Suprapubic skin (tissue), 3 donors: Measurements from ENCODE around the gene MATR3.

ENCODE experiments used
- EP300 ChIP-seq: sonication (generic); formaldehyde crosslinking; IDR thresholded peaks from one replicate; pipeline ENCODE4 v1.6.1; 2017; ENCODE audit warnings: antibody characterized with exemption
- TF ChIP-seq, protein P1 (sequence below), 2 donors: fragments of 200-600 bp in 1 of 2; fragments of 450-650 bp in 1 of 2; sonication (generic) in 1 of 2; IDR thresholded peaks; one replicate each; pipeline ENCODE4 v1.5.1; 2016 to 2019; ENCODE audit warnings: antibody characterized with exemption in 2 of 2, mild to moderate bottlenecking in 1 of 2, moderate library complexity in 1 of 2

DNA sequence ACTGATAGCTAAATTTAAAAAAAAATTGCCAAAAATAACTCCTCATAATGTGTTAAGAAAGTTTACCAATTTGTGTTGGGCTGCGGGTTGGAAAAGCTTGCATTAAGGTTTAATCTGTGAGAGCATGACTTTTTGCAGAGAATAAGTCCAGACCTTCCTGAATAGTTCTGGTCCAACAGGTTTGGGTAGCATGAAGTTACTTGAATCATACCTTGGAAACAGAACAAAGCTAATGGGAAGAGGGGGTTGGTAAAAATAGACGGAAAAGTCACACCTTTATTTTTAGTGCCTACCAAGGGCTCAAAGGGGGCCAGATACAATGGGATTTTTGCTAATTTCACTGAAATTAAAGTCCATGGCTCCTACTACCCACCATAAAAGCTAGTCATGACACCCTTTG, 17.1 kb upstream of the MATR3 start:
- TF ChIP-seq EP300: no peak
- TF ChIP-seq, protein P1, sequence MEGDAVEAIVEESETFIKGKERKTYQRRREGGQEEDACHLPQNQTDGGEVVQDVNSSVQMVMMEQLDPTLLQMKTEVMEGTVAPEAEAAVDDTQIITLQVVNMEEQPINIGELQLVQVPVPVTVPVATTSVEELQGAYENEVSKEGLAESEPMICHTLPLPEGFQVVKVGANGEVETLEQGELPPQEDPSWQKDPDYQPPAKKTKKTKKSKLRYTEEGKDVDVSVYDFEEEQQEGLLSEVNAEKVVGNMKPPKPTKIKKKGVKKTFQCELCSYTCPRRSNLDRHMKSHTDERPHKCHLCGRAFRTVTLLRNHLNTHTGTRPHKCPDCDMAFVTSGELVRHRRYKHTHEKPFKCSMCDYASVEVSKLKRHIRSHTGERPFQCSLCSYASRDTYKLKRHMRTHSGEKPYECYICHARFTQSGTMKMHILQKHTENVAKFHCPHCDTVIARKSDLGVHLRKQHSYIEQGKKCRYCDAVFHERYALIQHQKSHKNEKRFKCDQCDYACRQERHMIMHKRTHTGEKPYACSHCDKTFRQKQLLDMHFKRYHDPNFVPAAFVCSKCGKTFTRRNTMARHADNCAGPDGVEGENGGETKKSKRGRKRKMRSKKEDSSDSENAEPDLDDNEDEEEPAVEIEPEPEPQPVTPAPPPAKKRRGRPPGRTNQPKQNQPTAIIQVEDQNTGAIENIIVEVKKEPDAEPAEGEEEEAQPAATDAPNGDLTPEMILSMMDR (IDR thresholded peaks at IDR 0.05): no peak
